ENCODE measurements around the gene CCRL2. TPM values are rescaled to one million over a fixed set of nuclear protein-coding genes. Genes with fewer than 3 reads are reported as not detected.
"Not testable (repeated sequence)": the region's sequence is repeated elsewhere in the genome, so short reads cannot be mapped to it uniquely, and the experiment has no call there.

CCRL2 gene
- total RNA-seq, 2 donors from 2014 or later = 1.3 TPM; not detected in 1

- TF ChIP-seq POLR2A (IDR thresholded peaks at IDR 0.05) (no peak), CTCF (IDR thresholded peaks at IDR 0.05) (no peak)
- no peaks in the 10 kb centered on the region for H3K27me3 ChIP-seq
- no peak for ATAC-seq
- no peak for DNase-seq
- no peaks in the 10 kb centered on the region for H3K4me1 ChIP-seq
- WGBS, 2 donors = 95% methylated on average over 3 to 6 of the region's 6 CpGs
- no peak overlapping the region for H3K4me3 ChIP-seq
- no peaks in the 10 kb centered on the region for H3K9me3 ChIP-seq
- intact Hi-C loops (cut with DNase I) = no loop called here
- no peak overlapping the region for H3K27ac ChIP-seq
- no peaks in the 10 kb centered on the region for H3K36me3 ChIP-seq (replicated peaks in 1 of 2; ENCODE audit: insufficient read depth in 1 of 2, low read depth in 2 of 2)
Measured at GRCh38 chr3:46422617-46423016, 15.6 kb downstream of the CCRL2 start.

GRCh38 chr3:46423588-46423987, 16.5 kb downstream of the CCRL2 start:
- H3K9me3 ChIP-seq = no peaks in the 10 kb centered on the region
- DNase-seq = peak in 1 of 4 donors; percentile 21
- no peaks in the 10 kb centered on the region for H3K36me3 ChIP-seq (replicated peaks in 1 of 2; ENCODE audit: insufficient read depth in 1 of 2, low read depth in 2 of 2)
- H3K4me3 ChIP-seq = no peak overlapping the region
- TF ChIP-seq POLR2A (IDR thresholded peaks at IDR 0.05) (no peak), CTCF (IDR thresholded peaks at IDR 0.05) (no peak)
- intact Hi-C loops (cut with DNase I) = no loop called here
- H3K27ac ChIP-seq = no peak overlapping the region
- H3K27me3 ChIP-seq = no peaks in the 10 kb centered on the region
- WGBS, 2 donors = 66 to 84% methylated on average over 5 of the region's 5 CpGs
- ATAC-seq = no peak
- H3K4me1 ChIP-seq = no peaks in the 10 kb centered on the region

DNA sequence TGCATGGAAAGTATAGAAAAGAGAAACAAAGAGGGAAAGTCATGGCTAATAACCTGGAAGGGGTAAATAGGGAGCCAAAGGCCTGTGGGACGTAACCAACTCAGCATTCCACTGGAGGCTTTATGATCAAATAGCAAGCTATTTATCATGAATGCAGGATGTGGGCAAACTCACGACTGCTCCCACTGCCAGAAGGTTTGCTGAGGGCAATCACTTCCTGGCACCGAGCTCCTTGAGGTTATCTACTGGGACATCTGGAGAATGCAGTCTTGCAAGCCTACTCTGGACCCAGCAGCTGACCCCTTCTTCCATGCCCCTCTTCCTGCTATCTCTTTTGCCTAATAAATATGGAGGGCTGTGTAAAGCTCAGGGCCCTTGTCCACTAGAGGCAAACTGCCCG, 19.4 kb downstream of the CCRL2 start:
- H3K27me3 ChIP-seq; intact Hi-C loops (cut with DNase I): not testable (repeated sequence)
- 50 to 66% methylated on average over 4 of the region's 4 CpGs for WGBS, 2 donors

DNA sequence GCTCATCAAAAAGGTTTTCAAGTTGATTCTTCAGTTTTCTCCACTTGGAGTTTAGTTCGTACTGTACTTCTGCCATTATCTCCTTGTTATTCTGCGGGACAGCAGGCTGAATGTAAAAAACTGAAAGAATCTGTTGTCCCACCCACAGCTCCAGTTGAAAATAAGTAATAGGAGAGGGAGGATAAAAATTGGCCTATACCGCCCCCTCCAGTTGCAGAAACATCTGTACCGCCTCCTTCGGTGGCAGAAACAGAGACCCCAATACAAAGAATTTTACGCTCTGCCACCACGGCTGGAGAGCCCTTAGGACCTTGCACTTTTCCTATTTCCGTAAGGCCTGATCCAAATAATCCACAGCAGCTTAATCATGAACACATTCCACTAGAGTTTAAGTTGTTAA, 20.3 kb downstream of the CCRL2 start:
- H3K27me3 ChIP-seq; intact Hi-C loops (cut with DNase I); DNase-seq; H3K36me3 ChIP-seq (replicated peaks in 1 of 2; ENCODE audit: insufficient read depth in 1 of 2, low read depth in 2 of 2); H3K9me3 ChIP-seq; H3K4me1 ChIP-seq; ATAC-seq; H3K4me3 ChIP-seq; H3K27ac ChIP-seq: not testable (repeated sequence)
- 82 to 85% methylated on average over 8 of the region's 8 CpGs for WGBS, 2 donors

More for the DNA sequence above, 19.4 kb downstream of the CCRL2 start:
- H3K4me1 ChIP-seq; H3K36me3 ChIP-seq (replicated peaks in 1 of 2; ENCODE audit: insufficient read depth in 1 of 2, low read depth in 2 of 2); H3K4me3 ChIP-seq; DNase-seq; ATAC-seq; H3K9me3 ChIP-seq; H3K27ac ChIP-seq: not testable (repeated sequence)

GRCh38 chr3:46427916-46428833, 21.1 kb downstream of the CCRL2 start:
- ATAC-seq (no peak), DNase-seq (no peak)
- H3K4me1 ChIP-seq = no peaks in the 10 kb centered on the region
- no peaks in the 10 kb centered on the region for H3K9me3 ChIP-seq
- intact Hi-C loops (cut with DNase I) = no loop called here
- no peak overlapping the region for H3K27ac ChIP-seq
- H3K36me3 ChIP-seq (replicated peaks in 1 of 2; ENCODE audit: insufficient read depth in 1 of 2, low read depth in 2 of 2) = no peaks in the 10 kb centered on the region
- no peak for TF ChIP-seq CTCF (IDR thresholded peaks at IDR 0.05)
- TF ChIP-seq POLR2A (IDR thresholded peaks at IDR 0.05) = no peak
- no peak overlapping the region for H3K4me3 ChIP-seq
- no peaks in the 10 kb centered on the region for H3K27me3 ChIP-seq
- WGBS, 2 donors = 64 to 77% methylated on average over 10 of the region's 10 CpGs

DNA sequence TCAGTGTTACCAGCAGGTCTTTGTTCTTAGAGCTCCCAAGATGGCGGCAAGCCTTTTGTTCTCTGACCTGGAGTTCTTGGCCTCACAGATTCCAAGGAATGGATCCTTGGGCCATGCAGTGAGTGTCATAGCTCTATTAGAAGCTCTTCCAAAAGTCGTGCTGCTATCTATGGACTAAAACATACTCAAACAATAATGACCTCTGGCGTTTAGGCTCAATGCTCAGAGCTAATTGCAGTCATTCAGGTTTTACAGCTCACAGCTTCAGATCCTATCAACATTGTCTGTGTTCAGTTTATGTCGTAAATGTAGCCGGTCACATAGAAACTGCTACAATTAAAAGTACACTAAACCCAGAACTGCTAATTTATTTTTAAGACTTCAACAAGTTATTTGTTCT, 22.2 kb downstream of the CCRL2 start:
- Histone ChIP-seq H3K4me1 (no peaks in the 10 kb centered on the region), H3K27ac (no peak overlapping the region), H3K4me3 (no peak overlapping the region), H3K27me3 (no peaks in the 10 kb centered on the region), H3K9me3 (no peaks in the 10 kb centered on the region), H3K36me3 (replicated peaks in 1 of 2; ENCODE audit: insufficient read depth in 1 of 2, low read depth in 2 of 2) (peaks cover 0 to under 1% of the 10 kb centered on the region in 2 donors)
- no peak for ATAC-seq
- no peak for DNase-seq
- TF ChIP-seq CTCF (IDR thresholded peaks at IDR 0.05) (no peak), POLR2A (IDR thresholded peaks at IDR 0.05) (no peak)
- WGBS, 2 donors = 60 to 75% methylated on average over 5 of the region's 5 CpGs
- intact Hi-C loops (cut with DNase I) = no loop called here
